Superior temporal gyrus (tissue), 1 donor: Measurements from ENCODE around the gene TBC1D14.

Experiments
- DNase-seq: peaks from one replicate; pipeline ENCODE4 v3.0.0-alpha.2; 2016; ENCODE audit errors: extremely low spot score

The TBC1D14 gene

GRCh38 chr4:6909113-6909969 is at the start of gene TBC1D14:
TBC1D14 (plus strand) TSS chr4:6909826; CDS start chr4:6923390, 13,564 bp downstream.
- DNase-seq: peak; percentile 86

- no peak for DNase-seq
Measured at GRCh38 chr4:6868386-6868785, 41.2 kb upstream of the TBC1D14 start.

- no peak for DNase-seq
Measured at GRCh38 chr4:6869944-6870343, 39.7 kb upstream of the TBC1D14 start.

- DNase-seq: no peak
Measured at GRCh38 chr4:6873291-6873690, 36.3 kb upstream of the TBC1D14 start.

GRCh38 chr4:6873792-6874461 is 35.7 kb upstream of the TBC1D14 start:
- DNase-seq: peak; percentile 85

- DNase-seq: no peak
Measured at GRCh38 chr4:6874981-6875380, 34.6 kb upstream of the TBC1D14 start.

GRCh38 chr4:6875431-6875831 is 34.2 kb upstream of the TBC1D14 start:
- DNase-seq: no peak

- no peak for DNase-seq
Measured at GRCh38 chr4:6876440-6876839, 33.2 kb upstream of the TBC1D14 start.

- no peak for DNase-seq
Measured at GRCh38 chr4:6877067-6877466, 32.6 kb upstream of the TBC1D14 start.

- no peak for DNase-seq
Measured at GRCh38 chr4:6878451-6879059, 31.1 kb upstream of the TBC1D14 start.

GRCh38 chr4:6880691-6881090 is 28.9 kb upstream of the TBC1D14 start:
- no peak for DNase-seq

- DNase-seq: no peak
Measured at GRCh38 chr4:6881908-6882307, 27.7 kb upstream of the TBC1D14 start.

- no peak for DNase-seq
Measured at GRCh38 chr4:6884341-6884870, 25.2 kb upstream of the TBC1D14 start.

- peak; percentile 91 for DNase-seq
Measured at GRCh38 chr4:6885953-6886557, 23.6 kb upstream of the TBC1D14 start.

- no peak for DNase-seq
Measured at GRCh38 chr4:6886886-6887285, 22.7 kb upstream of the TBC1D14 start.

GRCh38 chr4:6887591-6888371 is 21.8 kb upstream of the TBC1D14 start:
- no peak for DNase-seq

- DNase-seq: no peak
Measured at GRCh38 chr4:6888506-6889071, 21.0 kb upstream of the TBC1D14 start.

- DNase-seq: no peak
Measured at GRCh38 chr4:6889101-6889735, 20.4 kb upstream of the TBC1D14 start.

- no peak for DNase-seq
Measured at GRCh38 chr4:6889736-6890324, 19.8 kb upstream of the TBC1D14 start.

GRCh38 chr4:6890358-6890757 is 19.3 kb upstream of the TBC1D14 start:
- no peak for DNase-seq
